HepG2 (cell line): ENCODE measurements around the gene GNMT. TPM values are rescaled to one million over a fixed set of nuclear protein-coding genes. Genes with fewer than 3 reads are reported as not detected.

Source experiments
- CEBPB ChIP-seq: IDR thresholded peaks from 2 replicates; pipeline ENCODE4 v1.6.1; 2011; ENCODE audit warnings: low read depth, low read length, improper control_type of control experiment, borderline replicate concordance
- DPF2 ChIP-seq: sonication (generic); formaldehyde crosslinking; IDR thresholded peaks from 2 replicates; pipeline ENCODE4 v1.4.0; 2020; ENCODE audit warnings: mild to moderate bottlenecking, low read depth, missing genetic modification reagents, borderline replicate concordance
- FOSL1 ChIP-seq: sonication (generic); formaldehyde crosslinking; IDR thresholded peaks from 2 replicates; pipeline ENCODE4 v1.9.0; 2021; ENCODE audit warnings: missing genetic modification reagents, borderline replicate concordance
- FOXP1 ChIP-seq, 2 experiments: fragments of 450-650 bp in 1 of 2; IDR thresholded peaks; 2 replicates each; pipeline ENCODE4 v1.6.1; 2017 to 2018; ENCODE audit warnings: antibody characterized with exemption in 1 of 2
- HNF4G ChIP-seq, 2 experiments: sonication (generic) in 1 of 2; formaldehyde crosslinking in 1 of 2; IDR thresholded peaks; 2 replicates each; pipeline versions ENCODE4 v1.4.0 to v1.6.1; 2011 to 2020; ENCODE audit warnings: borderline replicate concordance in 2 of 2, low read depth in 2 of 2, mild to moderate bottlenecking in 2 of 2, low read length in 1 of 2, missing genetic modification reagents in 1 of 2, moderate library complexity in 1 of 2
- HNRNPK ChIP-seq: fragments of 200-400 bp; formaldehyde crosslinking; IDR thresholded peaks from 2 replicates; pipeline ENCODE4 v1.6.1; 2018; ENCODE audit warnings: low read length, low read depth, moderate library complexity, mild to moderate bottlenecking; ENCODE audit not compliant: poor library complexity, severe bottlenecking
- IKZF5 ChIP-seq: IDR thresholded peaks from 2 replicates; pipeline ENCODE4 v1.6.1; 2018; ENCODE audit warnings: missing genetic modification reagents, mild to moderate bottlenecking, missing compliant biosample characterization
- MAZ ChIP-seq, 2 experiments: sonication (generic) in 1 of 2; formaldehyde crosslinking in 1 of 2; IDR thresholded peaks; 2 replicates each; pipeline versions ENCODE4 v1.5.0 to v1.6.1; 2012 to 2020; ENCODE audit warnings: low read depth in 2 of 2, mild to moderate bottlenecking in 2 of 2, borderline replicate concordance in 1 of 2, improper control_type of control experiment in 1 of 2, low read length in 1 of 2, missing genetic modification reagents in 1 of 2, moderate library complexity in 1 of 2
- NCOA1 ChIP-seq: sonication (generic); formaldehyde crosslinking; IDR thresholded peaks from 2 replicates; pipeline ENCODE4 v1.9.0; 2021; ENCODE audit warnings: missing genetic modification reagents
- PHF8 ChIP-seq: sonication (generic); formaldehyde crosslinking; IDR thresholded peaks from 2 replicates; pipeline ENCODE4 v1.5.0; 2020; ENCODE audit warnings: missing genetic modification reagents
- POGZ ChIP-seq: sonication (generic); formaldehyde crosslinking; IDR thresholded peaks from 2 replicates; pipeline ENCODE4 v1.4.0; 2020; ENCODE audit warnings: mild to moderate bottlenecking, missing genetic modification reagents
- POLR2A ChIP-seq, 2 experiments: IDR thresholded peaks; 2 replicates each; pipeline ENCODE4 v1.6.1; 2011; ENCODE audit warnings: low read depth in 2 of 2, low read length in 2 of 2, mild to moderate bottlenecking in 1 of 2, moderate library complexity in 1 of 2; ENCODE audit not compliant: insufficient read depth in 1 of 2
- SKI ChIP-seq: fragments of 450-650 bp; IDR thresholded peaks from one replicate; pipeline ENCODE4 v1.6.1; 2018; ENCODE audit warnings: mild to moderate bottlenecking; ENCODE audit not compliant: partially characterized antibody
- SMC3 ChIP-seq: IDR thresholded peaks from 2 replicates; pipeline ENCODE4 v1.6.1; 2011; ENCODE audit warnings: low read length, improper control_type of control experiment
- TAF1 ChIP-seq: sonication (generic); formaldehyde crosslinking; IDR thresholded peaks from 2 replicates; pipeline ENCODE4 v1.4.0; 2020; ENCODE audit warnings: missing genetic modification reagents
- YY1 ChIP-seq: IDR thresholded peaks from 2 replicates; pipeline ENCODE4 v1.6.1; 2011; ENCODE audit warnings: low read length, low read depth, moderate library complexity, mild to moderate bottlenecking; ENCODE audit not compliant: insufficient read depth, insufficient replicate concordance
- ZBTB20 ChIP-seq: sonication (generic); formaldehyde crosslinking; IDR thresholded peaks from 2 replicates; pipeline ENCODE4 v1.8.1; 2023; ENCODE audit warnings: missing genetic modification reagents, low read depth, mild to moderate bottlenecking, borderline replicate concordance
- ZFP41 ChIP-seq: sonication (generic); formaldehyde crosslinking; IDR thresholded peaks from 2 replicates; pipeline ENCODE4 v1.4.0; 2020; ENCODE audit warnings: mild to moderate bottlenecking, missing genetic modification reagents, borderline replicate concordance
- ZMYM4 ChIP-seq: sonication (generic); formaldehyde crosslinking; IDR thresholded peaks from 2 replicates; pipeline ENCODE4 v1.8.1; 2023; ENCODE audit warnings: mild to moderate bottlenecking, missing genetic modification reagents
- ZNF3 ChIP-seq: IDR thresholded peaks from 2 replicates; pipeline ENCODE4 v1.7.0; 2017; ENCODE audit warnings: inconsistent platforms
- ZNF501 ChIP-seq: sonication (generic); formaldehyde crosslinking; IDR thresholded peaks from 2 replicates; pipeline ENCODE4 v1.5.1; 2020; ENCODE audit warnings: mild to moderate bottlenecking, moderate library complexity, missing genetic modification reagents
- ZNF550 ChIP-seq: sonication (generic); formaldehyde crosslinking; IDR thresholded peaks from 2 replicates; pipeline ENCODE4 v1.4.0; 2020; ENCODE audit warnings: mild to moderate bottlenecking, missing genetic modification reagents, borderline replicate concordance
- ZNF567 ChIP-seq: sonication (generic); formaldehyde crosslinking; IDR thresholded peaks from 2 replicates; pipeline ENCODE4 v1.8.1; 2023; ENCODE audit warnings: mild to moderate bottlenecking, missing genetic modification reagents, borderline replicate concordance
- ZUFSP ChIP-seq: sonication (generic); formaldehyde crosslinking; IDR thresholded peaks from 2 replicates; pipeline ENCODE4 v1.9.0; 2021; ENCODE audit warnings: missing genetic modification reagents, mild to moderate bottlenecking, borderline replicate concordance
- polyA plus RNA-seq, 8 experiments: library from polyadenylated mRNA; depleted of rRNA in 3 of 8; stranded (reverse) in 7 of 8; unstranded in 1 of 8; fragments of >200 nt; fragmentation: Illumina TruSeq in 4 of 8; extraction: Trizol in 4 of 8; gene quantifications; 2 replicates each; pipeline versions ENCODE4 v1.2.1 to v1.2.3, GENCODE V29; 2011 to 2016; ENCODE audit warnings: low read depth in 4 of 8, missing spikeins in 1 of 8, mixed read lengths in 1 of 8; ENCODE audit not compliant: insufficient read depth in 1 of 8
- total RNA-seq, 5 experiments: library from RNA; depleted of rRNA; stranded (reverse); fragments of >200 nt; fragmentation: Illumina TruSeq; extraction: Trizol; gene quantifications; 2 replicates each; pipeline ENCODE4 v1.2.3, GENCODE V29; 2016; ENCODE audit warnings: low read depth in 1 of 5

GNMT gene
- total and polyA plus RNA-seq, 2 of the 13 experiments (the other 11 are each of a cell fraction or from before 2014, with no cell fraction given): 2.8 to 7.0 TPM

GRCh38 chr6:42960243-42961019 lies at the start of gene GNMT (continued):
- TF ChIP-seq MAZ (IDR thresholded peaks at IDR 0.05; ENCODE audit: borderline replicate concordance, low read depth, low read length) (no peak), MAZ (CRISPR knock-in tag; IDR thresholded peaks at IDR 0.05; ENCODE audit: low read depth) (peak; percentile 60; the same call in 1 of the 2 replicates), NCOA1 (CRISPR knock-in tag) (peak; percentile 90), TAF1 (CRISPR knock-in tag) (no peak), SMC3 (no peak), DPF2 (CRISPR knock-in tag) (no peak), ZBTB20 (CRISPR knock-in tag) (no peak), HNF4G (IDR thresholded peaks at IDR 0.05; ENCODE audit: borderline replicate concordance, low read depth, low read length) (no peak), HNF4G (CRISPR knock-in tag; IDR thresholded peaks at IDR 0.05; ENCODE audit: borderline replicate concordance, low read depth) (0 out of 2 replicates have a peak, but pooled peaks have one; percentile 14), FOSL1 (CRISPR knock-in tag) (peak; percentile 28; the same call in 1 of the 2 replicates), PHF8 (peak; percentile 81), HNRNPK (peak; percentile 47), POLR2A (IDR thresholded peaks at IDR 0.05; ENCODE audit: insufficient read depth in 1 of 2, low read depth in 2 of 2, low read length in 2 of 2) (peak; percentile 25 to 46; a peak in 2 of 4 replicates), ZMYM4 (CRISPR knock-in tag) (peak; percentile 56; the same call in 1 of the 2 replicates), ZNF567 (CRISPR knock-in tag) (peak; percentile 55; the same call in 1 of the 2 replicates), ZUFSP (CRISPR knock-in tag) (no peak), ZFP41 (CRISPR knock-in tag) (no peak), POGZ (CRISPR knock-in tag) (no peak), ZNF550 (CRISPR knock-in tag) (no peak), FOXP1 (IDR thresholded peaks at IDR 0.05) (no peak), FOXP1 (CRISPR knock-in tag; IDR thresholded peaks at IDR 0.05) (0 out of 2 replicates have a peak, but pooled peaks have one; percentile 18), ZNF3 (no peak), ZNF501 (CRISPR knock-in tag) (peak; percentile 79; the same call in 1 of the 2 replicates), IKZF5 (CRISPR knock-in tag) (peak; percentile 24), YY1 (no peak), SKI (no peak), CEBPB (no peak)
